ENCODE results near the gene ABHD5. TPM values are rescaled to one million over a fixed set of nuclear protein-coding genes. Genes with fewer than 3 reads are reported as not detected.

ABHD5 gene
- total RNA-seq (2014; rRNA removed) (27.1 and 29.5 TPM in 2 replicates), Bru-seq, nascent RNA (percentile 81 among the genes with signal in this experiment), BruChase-seq, experiment 1, labeled RNA remaining after a 6-hour chase (percentile 87 among the genes with signal in this experiment), BruChase-seq, experiment 2, labeled RNA remaining after a 2-hour chase (percentile 79 among the genes with signal in this experiment)
- long read RNA-seq, full-length matches to known transcripts, result 52 of 64 reads
- long read RNA-seq, partial matches to known transcripts, result 2 of 64 reads
- long read RNA-seq, other reads (novel, unspliced or antisense), result 10 of 64 reads

DNA sequence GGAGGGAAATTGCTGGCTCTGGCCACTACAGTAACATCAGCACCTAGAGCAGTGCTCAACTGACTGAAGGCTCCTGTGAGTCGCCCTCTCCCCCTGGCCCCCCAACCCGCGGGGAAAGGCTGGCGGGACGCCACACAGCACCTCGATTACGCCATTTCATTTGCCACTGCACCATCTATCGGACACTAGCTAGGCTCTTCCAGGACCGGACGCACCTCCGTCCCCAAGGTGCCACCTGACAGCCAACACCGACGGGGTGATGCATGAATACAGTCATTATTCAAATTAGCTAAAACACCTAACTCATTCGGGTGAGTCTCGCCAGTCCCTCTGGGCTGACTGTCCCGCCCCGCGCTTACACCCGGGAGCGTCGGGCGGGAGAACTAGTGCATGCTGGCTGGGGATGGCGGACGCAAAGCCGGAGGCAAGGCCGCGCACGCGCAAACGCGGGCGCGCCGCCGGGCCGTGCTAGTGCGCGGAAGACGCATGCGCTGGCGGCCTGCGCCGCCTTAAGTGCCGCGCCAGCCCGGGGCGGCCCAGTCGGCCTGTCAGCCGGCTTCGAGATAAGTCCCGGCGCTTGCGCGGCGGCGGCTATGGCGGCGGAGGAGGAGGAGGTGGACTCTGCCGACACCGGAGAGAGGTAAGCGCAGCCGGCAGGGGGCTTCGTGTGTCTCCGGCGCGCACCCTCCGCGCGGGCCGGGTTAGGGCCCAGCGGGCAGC lies at the start of gene ABHD5:
TSS of gene ABHD5 (plus strand) at position 539 of the 720 bp plus-strand sequence. CDS start at position 594, 55 bp downstream.
- intact Hi-C loops (cut with micrococcal nuclease), result loop anchor here (1.0 to 5.0 kb wide), 6 partner anchors 58 to 508 kb away; partner anchors contain the start of gene ANO10
- ChIA-PET CTCF (interaction anchor here (0.7 kb wide), 1 partner anchor 58 kb away, joined by 4 read pairs; no protein-coding TSS in a partner anchor), POLR2A (ENCODE audit: unreplicated experiment) (interaction anchor here (0.7 kb wide), 3 partner anchors 18 to 58 kb away, joined by 11 to 22 read pairs (median 12); no protein-coding TSS in a partner anchor)
- Histone ChIP-seq H3K4me3 (ENCODE audit: low read length) (peak within 1 kb of the TSS; percentile 86), H3K36me3 (ENCODE audit: low read depth, low read length) (no peaks in the 10 kb centered on the region), H3K4me1 (ENCODE audit: insufficient read depth, low read length) (peaks cover 39% of the 10 kb centered on the region), H3K27ac (ENCODE audit: low read length) (peak within 1 kb of the TSS; percentile 53), H3K79me2 (ENCODE audit: low read length) (peaks cover 43% of the 10 kb centered on the region), H3K9ac (ENCODE audit: low read length) (peak within 1 kb of the TSS; percentile 83), H3K9me3 (ENCODE audit: low read length) (no peaks in the 10 kb centered on the region), H3K4me2 (ENCODE audit: low read length) (peak within 1 kb of the TSS; percentile 97), H3K27me3 (ENCODE audit: low read length) (no peaks in the 10 kb centered on the region), H2AFZ (ENCODE audit: low read length) (peak within 1 kb of the TSS; percentile 93), H3F3A (ENCODE audit: low read length, unreplicated experiment) (no peaks in the 10 kb centered on the region), H4K20me1 (ENCODE audit: low read length) (peaks cover 14% of the 10 kb centered on the region; the same call in 1 of the 2 replicates), H3K9me2 (replicated peaks; ENCODE audit: low read length) (no peaks in the 10 kb centered on the region)
- DNase-seq (peak; percentile 98), ATAC-seq (peak; percentile 78)
- BruUV-seq (replicated peaks), result TSS peak; percentile 51
- TF ChIP-seq, protein P1, sequence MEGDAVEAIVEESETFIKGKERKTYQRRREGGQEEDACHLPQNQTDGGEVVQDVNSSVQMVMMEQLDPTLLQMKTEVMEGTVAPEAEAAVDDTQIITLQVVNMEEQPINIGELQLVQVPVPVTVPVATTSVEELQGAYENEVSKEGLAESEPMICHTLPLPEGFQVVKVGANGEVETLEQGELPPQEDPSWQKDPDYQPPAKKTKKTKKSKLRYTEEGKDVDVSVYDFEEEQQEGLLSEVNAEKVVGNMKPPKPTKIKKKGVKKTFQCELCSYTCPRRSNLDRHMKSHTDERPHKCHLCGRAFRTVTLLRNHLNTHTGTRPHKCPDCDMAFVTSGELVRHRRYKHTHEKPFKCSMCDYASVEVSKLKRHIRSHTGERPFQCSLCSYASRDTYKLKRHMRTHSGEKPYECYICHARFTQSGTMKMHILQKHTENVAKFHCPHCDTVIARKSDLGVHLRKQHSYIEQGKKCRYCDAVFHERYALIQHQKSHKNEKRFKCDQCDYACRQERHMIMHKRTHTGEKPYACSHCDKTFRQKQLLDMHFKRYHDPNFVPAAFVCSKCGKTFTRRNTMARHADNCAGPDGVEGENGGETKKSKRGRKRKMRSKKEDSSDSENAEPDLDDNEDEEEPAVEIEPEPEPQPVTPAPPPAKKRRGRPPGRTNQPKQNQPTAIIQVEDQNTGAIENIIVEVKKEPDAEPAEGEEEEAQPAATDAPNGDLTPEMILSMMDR (conservative IDR thresholded peaks at IDR 0.05; ENCODE audit: low read depth, low read length), result peak; percentile 34; the same call in 1 of the 2 replicates
- TF ChIP-seq EZH2 (IDR thresholded peaks at IDR 0.05; ENCODE audit: low read length, unreplicated experiment), result no peak

DNA sequence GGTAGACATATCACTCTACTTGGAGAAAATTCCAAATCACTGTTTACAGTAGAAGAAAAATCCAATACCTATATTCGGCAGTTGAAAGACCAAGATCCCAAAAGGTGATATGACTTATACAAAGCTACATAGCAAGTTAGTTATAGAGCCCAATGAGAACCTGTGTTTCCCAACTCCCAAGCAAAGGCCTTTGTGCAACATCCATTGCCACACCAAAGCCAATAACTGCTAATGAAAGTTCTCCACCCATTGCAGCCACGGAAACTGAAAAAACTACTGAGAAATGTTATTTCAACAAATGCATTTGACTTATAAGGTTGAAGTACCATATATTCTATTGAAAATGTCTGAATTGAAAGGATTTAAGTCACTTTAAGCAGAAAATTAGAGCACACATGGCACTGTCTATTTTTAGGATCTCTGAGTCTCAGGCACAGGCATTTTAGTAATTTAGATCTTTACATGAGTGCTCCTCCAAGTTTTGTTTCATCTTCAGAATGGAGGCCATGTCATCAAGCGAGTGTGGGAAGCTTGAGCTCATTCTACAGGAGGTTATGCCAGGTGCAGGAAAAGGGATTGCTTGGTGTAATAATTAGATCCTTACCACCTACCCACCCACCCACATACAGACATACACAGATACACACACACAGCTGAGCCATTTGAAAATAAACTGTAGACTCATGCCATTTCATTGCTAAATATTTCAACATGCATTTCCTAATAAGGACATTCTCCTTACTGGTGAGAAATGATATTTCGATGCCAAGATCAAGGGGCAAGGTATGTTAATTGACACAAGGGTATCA lies 49.2 kb upstream of the ABHD5 start:
- no peak overlapping the region for H2AFZ ChIP-seq (ENCODE audit: low read length)

More for the DNA sequence above, 49.2 kb upstream of the ABHD5 start:
- ChIA-PET CTCF (no interaction called here), POLR2A (ENCODE audit: unreplicated experiment) (no interaction called here)
- Histone ChIP-seq H3K4me1 (ENCODE audit: insufficient read depth, low read length) (peaks cover 22% of the 10 kb centered on the region), H3F3A (ENCODE audit: low read length, unreplicated experiment) (no peaks in the 10 kb centered on the region), H3K79me2 (ENCODE audit: low read length) (no peaks in the 10 kb centered on the region), H3K4me2 (ENCODE audit: low read length) (no peak overlapping the region), H3K4me3 (ENCODE audit: low read length) (no peak overlapping the region), H3K9ac (ENCODE audit: low read length) (no peak overlapping the region), H3K36me3 (ENCODE audit: low read depth, low read length) (no peaks in the 10 kb centered on the region), H4K20me1 (ENCODE audit: low read length) (no peaks in the 10 kb centered on the region), H3K9me3 (ENCODE audit: low read length) (no peaks in the 10 kb centered on the region), H3K9me2 (replicated peaks; ENCODE audit: low read length) (no peaks in the 10 kb centered on the region), H3K27ac (ENCODE audit: low read length) (no peak overlapping the region), H3K27me3 (ENCODE audit: low read length) (no peaks in the 10 kb centered on the region)
- intact Hi-C loops (cut with micrococcal nuclease), result no loop called here
- DNase-seq (no peak), ATAC-seq (no peak)
- no TSS peak for BruUV-seq (replicated peaks)
- TF ChIP-seq EZH2 (IDR thresholded peaks at IDR 0.05; ENCODE audit: low read length, unreplicated experiment) (no peak), EZH2phosphoT487 (IDR thresholded peaks at IDR 0.05; ENCODE audit: borderline replicate concordance, low read length) (no peak)
- TF ChIP-seq, protein P1 (conservative IDR thresholded peaks at IDR 0.05; ENCODE audit: low read depth, low read length), result no peak
